ENCODE data around the gene STT3B. TPM values are rescaled to one million over a fixed set of nuclear protein-coding genes. Genes with fewer than 3 reads are reported as not detected.

The STT3B gene
- total RNA-seq, 1 donor from 2014 or later: 180 TPM

DNA sequence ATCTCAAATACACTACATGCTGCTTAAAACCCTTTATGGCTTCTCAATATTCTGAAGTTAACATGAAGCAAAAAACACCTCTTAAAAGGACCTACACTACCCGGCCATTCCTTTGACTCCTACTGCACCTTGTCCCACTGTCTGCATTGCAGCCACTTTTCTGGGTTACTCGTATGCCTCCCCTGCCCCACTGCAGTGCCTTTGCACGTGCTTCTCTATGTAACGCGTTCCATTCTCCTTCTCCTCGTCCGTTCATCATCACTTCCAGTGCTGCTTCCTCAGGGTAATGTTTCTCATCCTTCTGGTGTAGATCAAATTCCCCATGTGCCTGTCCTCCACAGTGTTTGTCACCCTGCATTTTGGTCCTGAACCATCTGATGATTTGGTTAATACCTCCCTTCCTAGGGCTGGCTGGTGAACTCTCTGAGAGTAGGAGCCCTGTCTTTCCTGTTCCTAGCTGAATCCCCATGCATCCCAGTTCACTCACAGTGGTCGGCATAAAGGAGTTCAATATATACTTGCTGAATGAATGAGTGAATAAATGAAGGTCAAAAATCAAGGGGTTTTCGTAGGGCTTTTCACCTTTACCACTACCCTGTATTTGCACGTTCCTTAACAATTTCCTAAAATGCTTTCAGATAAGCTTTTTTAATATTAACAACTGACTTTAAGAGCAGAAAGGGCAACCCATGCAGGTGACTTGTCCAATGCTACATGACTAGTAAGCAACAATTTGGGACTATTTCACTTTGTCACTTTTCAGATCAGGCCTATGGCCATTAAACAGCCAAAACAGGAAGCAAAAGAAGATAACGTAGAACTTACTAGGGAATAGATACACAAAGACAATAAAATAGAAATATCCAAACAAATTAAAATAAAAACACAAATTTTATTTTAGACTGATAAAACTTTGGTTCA is 2.4 kb upstream of the STT3B start:
- Mint-ChIP-seq H3K27me3 (no peaks in the 10 kb centered on the region), H3K27ac (no peak overlapping the region), H3K9me3 (peaks cover 4% of the 10 kb centered on the region), H3K36me3 (peaks cover 6% of the 10 kb centered on the region), H3K4me3 (no peak overlapping the region), H3K4me1 (ENCODE audit: unreplicated experiment) (no peaks in the 10 kb centered on the region)
- DNase-seq (ENCODE audit: extremely low spot score, unreplicated experiment): no peak
- TF ChIP-seq, protein P1, sequence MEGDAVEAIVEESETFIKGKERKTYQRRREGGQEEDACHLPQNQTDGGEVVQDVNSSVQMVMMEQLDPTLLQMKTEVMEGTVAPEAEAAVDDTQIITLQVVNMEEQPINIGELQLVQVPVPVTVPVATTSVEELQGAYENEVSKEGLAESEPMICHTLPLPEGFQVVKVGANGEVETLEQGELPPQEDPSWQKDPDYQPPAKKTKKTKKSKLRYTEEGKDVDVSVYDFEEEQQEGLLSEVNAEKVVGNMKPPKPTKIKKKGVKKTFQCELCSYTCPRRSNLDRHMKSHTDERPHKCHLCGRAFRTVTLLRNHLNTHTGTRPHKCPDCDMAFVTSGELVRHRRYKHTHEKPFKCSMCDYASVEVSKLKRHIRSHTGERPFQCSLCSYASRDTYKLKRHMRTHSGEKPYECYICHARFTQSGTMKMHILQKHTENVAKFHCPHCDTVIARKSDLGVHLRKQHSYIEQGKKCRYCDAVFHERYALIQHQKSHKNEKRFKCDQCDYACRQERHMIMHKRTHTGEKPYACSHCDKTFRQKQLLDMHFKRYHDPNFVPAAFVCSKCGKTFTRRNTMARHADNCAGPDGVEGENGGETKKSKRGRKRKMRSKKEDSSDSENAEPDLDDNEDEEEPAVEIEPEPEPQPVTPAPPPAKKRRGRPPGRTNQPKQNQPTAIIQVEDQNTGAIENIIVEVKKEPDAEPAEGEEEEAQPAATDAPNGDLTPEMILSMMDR (conservative IDR thresholded peaks at IDR 0.05): no peak

DNA sequence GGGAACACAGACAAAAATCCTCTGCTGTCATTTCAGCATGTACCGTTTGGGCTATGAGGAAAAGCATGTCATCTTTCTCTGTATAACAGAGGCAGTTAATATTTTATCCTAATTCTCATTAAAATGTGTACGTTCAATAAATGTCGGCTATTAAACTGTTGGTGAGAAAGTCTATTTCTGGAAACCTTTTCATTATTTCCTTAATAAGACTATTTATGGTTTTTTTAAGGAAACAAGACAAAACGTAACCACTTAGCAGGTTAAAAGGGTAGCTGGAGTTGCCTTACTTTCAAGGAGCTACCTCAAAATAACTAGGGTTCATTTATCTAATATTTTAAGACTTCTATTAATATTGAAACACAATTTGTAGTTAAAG is 1.8 kb upstream of the STT3B start:
- TF ChIP-seq, protein P1 (conservative IDR thresholded peaks at IDR 0.05): no peak
- Mint-ChIP-seq H3K4me1 (ENCODE audit: unreplicated experiment) (peaks cover 2% of the 10 kb centered on the region), H3K36me3 (peaks cover 7% of the 10 kb centered on the region), H3K9me3 (peaks cover 4% of the 10 kb centered on the region), H3K4me3 (no peak overlapping the region), H3K27ac (peak overlapping the region; percentile 92), H3K27me3 (no peaks in the 10 kb centered on the region)
- no peak for DNase-seq (ENCODE audit: extremely low spot score, unreplicated experiment)

DNA sequence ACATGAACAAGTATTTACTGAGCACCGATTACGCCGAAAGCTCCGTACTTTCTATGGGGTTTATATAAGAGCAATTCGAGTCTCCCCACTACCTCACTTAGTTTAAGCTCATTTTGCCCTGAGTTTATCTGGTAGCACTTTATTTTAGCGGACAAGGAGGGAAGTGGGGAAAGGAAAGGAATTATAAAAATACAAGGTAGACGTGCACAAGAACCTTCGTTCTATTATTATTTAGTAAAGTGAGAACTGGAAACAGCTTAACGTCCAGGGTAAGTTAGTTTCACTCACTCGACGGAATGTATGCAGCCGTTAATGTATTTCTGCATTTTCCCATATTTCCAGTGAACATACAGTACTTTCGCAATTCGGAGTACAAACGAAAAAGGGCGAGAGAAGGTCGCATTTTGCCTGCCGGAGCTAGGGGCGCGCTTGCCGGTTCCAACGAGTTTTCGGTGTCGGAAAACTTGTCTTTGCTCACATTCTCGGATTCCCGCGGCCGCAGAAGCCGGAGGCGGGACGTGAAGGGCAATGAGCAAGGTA is 1.2 kb upstream of the STT3B start:
- Mint-ChIP-seq H3K27ac (peak overlapping the region; percentile 92), H3K9me3 (peaks cover 4% of the 10 kb centered on the region), H3K4me3 (no peak overlapping the region), H3K36me3 (peaks cover 13% of the 10 kb centered on the region), H3K4me1 (ENCODE audit: unreplicated experiment) (peaks cover 8% of the 10 kb centered on the region), H3K27me3 (no peaks in the 10 kb centered on the region)
- DNase-seq (ENCODE audit: extremely low spot score, unreplicated experiment): no peak
- TF ChIP-seq, protein P1 (conservative IDR thresholded peaks at IDR 0.05): peak; percentile 38

DNA sequence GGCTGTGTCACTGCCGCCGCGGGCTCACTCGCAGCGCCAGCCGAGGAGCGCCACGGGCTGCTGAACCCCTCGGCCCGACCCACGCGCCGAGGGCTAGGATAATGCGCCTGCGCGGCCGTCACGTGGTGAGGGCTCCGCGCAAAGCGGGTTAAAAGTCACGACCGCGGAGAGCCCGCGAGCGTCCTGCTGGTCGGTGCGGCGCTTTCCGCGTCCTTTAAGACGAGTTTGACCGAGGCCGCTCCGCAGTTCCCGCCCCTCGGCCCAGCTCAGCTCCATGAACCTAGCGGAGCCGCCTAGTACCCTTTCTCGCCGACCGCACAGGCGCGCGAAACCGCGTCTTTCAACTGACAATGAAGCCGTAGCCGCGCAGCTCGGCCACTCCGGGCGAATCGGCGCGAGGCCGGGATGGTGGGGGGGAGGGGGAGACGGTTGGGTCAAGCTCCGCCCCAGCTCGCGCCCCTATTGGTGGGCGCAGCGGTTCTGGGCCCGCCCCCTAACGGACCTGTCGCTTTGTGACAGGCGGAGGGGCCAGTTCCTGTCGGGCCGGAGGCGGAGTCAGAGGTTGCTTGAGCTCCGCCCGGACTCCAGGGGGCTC is 636 bp upstream of the STT3B start:
- no peak overlapping the region for H3K4me3 Mint-ChIP-seq
- peak; percentile 99 for DNase-seq (ENCODE audit: extremely low spot score, unreplicated experiment)
- peaks cover 12% of the 10 kb centered on the region for H3K4me1 Mint-ChIP-seq (ENCODE audit: unreplicated experiment)
- H3K36me3 Mint-ChIP-seq: peaks cover 13% of the 10 kb centered on the region
- TF ChIP-seq, protein P1 (conservative IDR thresholded peaks at IDR 0.05): no peak
- H3K27ac Mint-ChIP-seq: peak overlapping the region; percentile 92
- H3K9me3 Mint-ChIP-seq: peaks cover 4% of the 10 kb centered on the region
- H3K27me3 Mint-ChIP-seq: no peaks in the 10 kb centered on the region

DNA sequence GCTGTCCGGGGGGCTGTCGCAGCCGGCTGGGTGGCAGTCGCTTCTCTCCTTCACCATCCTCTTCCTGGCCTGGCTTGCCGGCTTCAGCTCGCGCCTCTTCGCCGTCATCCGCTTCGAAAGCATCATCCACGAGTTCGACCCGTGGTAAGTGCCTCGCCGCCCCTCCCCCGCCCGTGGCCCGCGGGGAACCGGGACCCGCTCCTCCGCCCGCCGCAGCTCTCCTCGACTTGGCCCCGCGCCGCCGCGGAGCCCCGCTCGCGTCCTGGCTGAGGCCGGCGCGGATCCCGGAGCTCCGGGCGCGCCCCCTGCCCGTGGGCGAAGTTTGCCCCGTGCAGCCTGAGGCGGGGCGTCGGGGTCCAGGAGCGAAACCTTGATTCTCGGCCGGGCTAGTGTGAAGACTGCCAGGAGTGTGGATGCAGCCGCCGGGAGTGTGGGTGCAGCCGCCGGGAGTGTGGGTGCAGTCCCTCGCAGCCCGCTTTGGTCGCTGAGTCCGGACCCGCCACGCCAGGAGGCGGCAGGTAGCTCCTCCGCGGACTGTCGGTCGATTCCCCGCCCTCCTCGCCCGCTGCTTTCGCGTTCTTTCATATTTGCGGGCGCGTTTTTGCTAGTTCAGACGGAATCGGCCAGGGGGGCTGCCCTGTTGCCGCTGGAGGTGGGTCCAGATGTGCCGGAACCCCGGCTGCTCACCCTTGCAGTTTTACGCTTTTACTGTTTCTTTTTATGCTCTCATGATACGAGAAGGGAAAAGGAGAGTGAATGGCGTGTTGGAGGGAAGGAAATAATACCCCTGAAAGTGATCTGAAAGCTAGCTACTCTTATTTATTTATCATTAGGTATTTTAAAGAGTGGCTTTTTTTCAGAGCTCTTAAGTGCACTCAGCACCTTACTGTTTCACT is 692 bp downstream of the STT3B start:
- TF ChIP-seq, protein P1 (conservative IDR thresholded peaks at IDR 0.05): peak; percentile 50
- Mint-ChIP-seq H3K27me3 (no peaks in the 10 kb centered on the region), H3K4me1 (ENCODE audit: unreplicated experiment) (peaks cover 13% of the 10 kb centered on the region), H3K4me3 (peak overlapping the region; percentile 99), H3K9me3 (no peaks in the 10 kb centered on the region), H3K27ac (peak overlapping the region; percentile 94), H3K36me3 (peaks cover 24% of the 10 kb centered on the region)
- peak; percentile 77 for DNase-seq (ENCODE audit: extremely low spot score, unreplicated experiment)
